HG02678 (cell line): ENCODE measurements around the gene EPHA6.

Experiments used
- ATAC-seq: cut with Tn5 transposase; IDR thresholded peaks from one replicate; pipeline ENCODE4 v1.9.1; 2021; ENCODE audit warnings: mild to moderate bottlenecking, moderate library complexity; ENCODE audit not compliant: unreplicated experiment

The EPHA6 gene

DNA sequence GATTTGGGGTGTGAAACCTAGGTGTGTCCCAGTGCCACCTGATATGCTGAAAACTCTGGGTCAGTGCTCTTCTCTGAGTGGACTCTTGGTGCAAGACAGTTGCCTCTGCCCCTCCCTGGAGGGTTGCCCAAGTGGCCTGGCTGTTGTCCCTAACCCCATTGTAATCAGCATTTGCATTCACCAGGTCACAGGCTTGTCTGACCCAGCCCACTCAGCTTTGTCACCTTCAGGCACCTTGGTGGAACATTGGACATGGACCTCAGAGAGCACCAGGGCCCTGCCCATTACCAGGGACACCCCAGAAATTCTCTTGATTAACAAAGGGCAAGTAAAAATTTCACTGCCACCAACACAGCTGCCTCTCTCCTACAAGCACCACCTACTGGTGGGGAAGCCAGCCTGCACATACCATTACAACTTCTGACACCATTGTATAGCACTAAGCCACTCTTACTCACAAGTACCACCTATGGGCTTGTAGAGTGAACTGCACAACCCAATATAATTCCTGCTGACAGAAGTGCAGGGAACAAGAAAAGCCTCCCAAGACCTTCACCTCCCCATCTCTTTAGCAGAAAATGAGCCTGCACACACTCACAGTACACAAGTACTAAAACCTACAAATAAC, 324.6 kb downstream of the EPHA6 start:
- ATAC-seq: no peak

DNA sequence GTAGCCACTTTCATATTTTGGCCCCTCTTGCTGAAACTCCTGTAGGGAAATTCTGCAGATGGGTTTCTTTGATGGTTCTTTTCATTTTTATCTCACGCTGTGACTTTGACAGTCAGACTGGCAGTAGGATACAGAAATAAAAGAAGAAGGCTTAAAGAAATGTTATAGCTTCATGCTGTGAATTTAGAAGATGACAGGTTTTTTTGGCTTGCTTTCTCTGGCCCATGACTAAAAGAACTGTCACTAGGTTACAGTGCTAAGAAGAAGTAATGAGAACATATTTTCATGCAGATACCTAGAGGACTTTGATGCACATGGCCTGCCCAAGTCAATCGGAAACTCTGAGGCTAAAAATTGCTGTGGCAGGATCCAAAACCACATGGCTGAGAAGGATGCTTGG, 334.5 kb downstream of the EPHA6 start:
- no peak for ATAC-seq

DNA sequence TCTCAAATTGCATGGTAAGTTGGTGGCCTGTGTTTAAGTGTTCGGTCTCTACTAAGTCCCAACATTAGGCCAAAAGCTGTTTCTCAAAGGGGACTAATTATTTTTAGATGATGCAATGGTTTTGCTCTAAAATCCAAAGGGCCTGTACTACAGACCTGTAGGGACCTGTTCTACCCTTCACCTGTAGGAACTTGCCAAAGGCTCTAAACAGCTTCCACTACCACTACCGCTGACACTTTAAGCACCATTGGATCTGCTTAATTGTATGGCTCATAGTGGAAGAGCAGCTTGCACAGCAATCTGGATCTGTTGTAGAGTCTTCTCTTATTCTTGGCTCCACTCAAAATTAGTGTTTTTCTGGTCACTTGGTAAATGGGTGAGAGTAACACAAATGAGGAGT, 346.8 kb downstream of the EPHA6 start:
- ATAC-seq: no peak

DNA sequence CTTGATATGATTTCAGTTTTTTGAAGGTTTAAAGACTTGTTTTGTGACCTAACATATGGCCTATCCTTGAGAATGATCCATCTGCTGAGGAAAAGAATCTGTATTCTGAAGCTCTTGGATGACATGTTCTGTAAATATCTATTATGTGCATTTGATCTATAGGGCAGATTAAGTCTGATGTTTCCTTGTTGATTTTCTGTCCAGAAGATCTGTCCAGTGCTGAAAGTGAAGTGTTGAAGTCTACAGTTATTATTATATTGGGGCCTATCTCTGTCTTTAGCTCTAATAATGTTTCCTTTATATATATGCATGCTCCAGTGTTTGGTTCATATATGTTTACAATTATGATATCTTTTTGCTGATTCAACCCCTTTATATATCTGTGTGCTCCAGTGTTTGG, 362.8 kb downstream of the EPHA6 start:
- ATAC-seq: no peak

DNA sequence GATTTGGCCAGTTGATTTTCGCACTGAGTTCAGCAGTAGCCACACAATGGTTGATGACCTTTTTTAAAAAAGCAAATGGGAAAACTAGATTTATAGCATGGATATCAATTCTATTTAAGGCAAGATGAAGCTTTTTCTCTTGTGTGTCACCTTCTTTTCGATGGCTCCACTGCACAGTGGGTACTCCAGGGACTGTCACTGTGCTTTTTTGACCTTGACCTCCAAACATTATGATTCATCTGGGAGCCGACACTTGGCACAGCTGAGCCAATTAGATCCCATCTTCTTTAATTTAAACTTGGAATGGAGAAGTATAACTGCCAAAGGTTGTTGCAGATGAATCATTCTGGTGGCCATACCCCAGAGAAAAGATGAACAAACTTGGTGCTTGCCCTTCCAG, 367.3 kb downstream of the EPHA6 start:
- no peak for ATAC-seq

DNA sequence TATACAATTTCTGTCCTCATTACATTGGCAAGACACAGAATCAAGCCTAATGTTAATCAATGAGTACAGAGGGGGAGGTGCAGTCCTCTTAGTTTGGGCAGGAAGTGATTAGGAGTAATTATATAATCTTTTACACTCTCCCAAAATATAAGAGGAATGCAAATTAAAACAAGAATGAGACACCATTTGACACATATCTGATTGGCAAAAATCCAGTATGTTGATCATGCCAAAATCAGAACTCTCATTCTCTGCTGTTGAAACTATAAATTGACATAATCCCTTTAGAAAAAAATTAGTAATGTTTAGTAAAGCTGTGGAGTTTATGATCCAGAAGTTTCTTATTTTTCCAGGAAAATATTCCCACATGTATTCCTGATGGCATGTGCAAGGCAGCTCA, 373.4 kb downstream of the EPHA6 start:
- no peak for ATAC-seq

DNA sequence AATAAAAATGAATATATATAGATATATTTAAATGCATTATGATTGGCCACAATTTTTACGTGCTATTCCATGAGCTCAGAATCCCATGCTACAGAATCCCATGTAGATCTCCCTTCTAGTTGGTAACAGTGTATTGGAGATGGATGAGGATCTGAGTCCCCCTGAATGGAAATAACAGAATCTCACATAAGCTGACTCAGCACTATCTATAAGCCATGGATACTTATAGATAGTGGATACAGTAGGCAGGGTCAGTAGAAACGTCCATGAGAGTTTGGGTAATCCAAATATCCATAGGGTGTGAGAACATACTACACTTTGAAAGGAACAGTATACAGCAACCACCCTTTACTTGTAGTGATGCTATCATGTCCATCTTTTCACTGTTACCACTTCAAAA, 375.4 kb downstream of the EPHA6 start:
- no peak for ATAC-seq

DNA sequence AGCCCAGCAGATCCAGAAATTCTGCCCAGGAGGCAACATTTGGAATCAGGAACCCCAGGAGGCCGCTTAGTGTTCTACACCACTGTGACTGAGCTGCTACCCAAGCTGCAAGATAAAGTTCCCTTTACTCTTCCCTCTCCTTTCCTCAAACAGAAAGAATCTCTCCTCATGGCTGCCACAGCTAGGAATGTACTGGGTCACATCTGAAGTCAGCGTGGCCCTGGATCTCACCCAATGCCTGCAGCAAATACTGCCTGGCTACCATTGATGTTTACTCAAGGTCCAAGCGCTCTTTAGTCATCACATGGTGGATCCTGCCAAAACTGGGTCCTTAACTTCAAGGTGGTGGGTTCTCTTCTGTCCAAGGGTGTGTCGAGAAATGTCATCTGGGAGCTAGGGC, 382.7 kb downstream of the EPHA6 start:
- no peak for ATAC-seq

DNA sequence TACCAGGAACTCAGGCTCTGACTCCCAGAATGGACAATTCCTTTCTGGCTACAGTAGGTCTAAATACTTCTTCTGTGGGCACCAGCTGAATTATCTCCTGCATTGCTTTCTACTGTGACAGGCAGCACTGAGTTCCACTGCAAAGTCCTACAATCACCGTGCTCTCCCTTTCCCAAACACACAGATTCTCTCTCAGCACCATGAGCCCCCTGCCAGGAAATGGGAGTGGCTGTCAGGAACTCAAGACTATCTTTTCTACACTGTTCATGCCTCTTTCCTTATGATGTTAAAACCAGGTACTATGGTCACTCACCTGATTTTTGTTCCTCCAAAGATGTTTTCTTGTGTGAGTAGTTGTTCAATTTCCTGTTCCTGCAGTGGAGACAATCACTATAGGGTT, 383.4 kb downstream of the EPHA6 start:
- ATAC-seq: no peak

DNA sequence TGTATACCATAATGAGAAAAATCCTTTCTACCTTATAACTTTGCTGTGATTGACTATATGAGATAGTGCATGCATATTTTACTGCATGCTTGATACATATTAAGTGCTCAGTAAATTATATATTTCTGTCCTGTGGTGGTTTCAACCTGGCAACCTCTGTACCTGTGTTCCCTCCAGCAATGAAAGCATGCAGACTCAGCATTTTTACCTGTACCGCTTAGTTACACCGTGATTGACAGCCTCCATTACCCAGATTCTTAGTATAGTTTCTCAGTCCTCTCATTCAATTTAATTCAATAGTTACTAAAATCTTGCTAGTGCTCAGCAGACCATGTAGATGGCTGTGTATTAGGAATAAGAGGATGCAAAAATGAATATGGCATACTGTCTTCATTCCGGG, 386.0 kb downstream of the EPHA6 start:
- ATAC-seq: no peak

DNA sequence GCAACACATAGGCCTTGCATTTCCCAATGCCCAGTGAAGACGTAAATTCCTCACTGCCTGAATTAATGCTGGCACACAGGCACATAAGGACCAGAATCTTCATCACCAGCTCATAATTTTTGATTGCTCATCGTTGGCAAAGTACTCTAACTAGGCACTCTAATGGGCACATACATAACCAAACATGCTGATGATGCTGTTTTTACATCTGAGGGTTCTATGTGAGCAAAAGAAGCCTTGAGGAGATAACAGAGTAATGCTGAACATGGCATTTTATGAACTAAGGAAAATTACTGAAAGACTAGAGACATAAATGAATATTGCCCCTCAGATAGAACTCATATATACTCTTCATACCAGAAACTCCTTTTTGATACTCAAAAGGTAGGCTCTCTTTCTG, 387.4 kb downstream of the EPHA6 start:
- no peak for ATAC-seq

DNA sequence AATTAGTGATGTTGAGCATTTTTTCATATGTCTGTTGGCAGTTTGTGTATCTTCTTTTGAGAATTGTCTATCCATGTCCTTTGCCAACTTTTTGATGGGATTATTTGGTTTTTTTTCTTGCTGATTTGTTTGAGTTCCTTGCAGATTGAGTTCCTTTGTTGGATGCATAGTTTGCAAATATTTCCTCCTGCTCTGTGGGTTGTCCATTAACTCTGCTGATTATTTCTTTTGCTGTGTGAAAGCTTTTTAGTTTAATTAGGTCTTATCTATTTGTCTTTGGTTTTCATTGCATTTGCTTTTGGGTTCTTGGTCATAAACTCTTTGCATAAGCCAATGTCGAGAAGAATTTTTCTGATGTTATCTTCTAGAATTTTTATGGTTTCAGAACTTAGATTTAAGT, 414.6 kb downstream of the EPHA6 start:
- ATAC-seq: no peak

DNA sequence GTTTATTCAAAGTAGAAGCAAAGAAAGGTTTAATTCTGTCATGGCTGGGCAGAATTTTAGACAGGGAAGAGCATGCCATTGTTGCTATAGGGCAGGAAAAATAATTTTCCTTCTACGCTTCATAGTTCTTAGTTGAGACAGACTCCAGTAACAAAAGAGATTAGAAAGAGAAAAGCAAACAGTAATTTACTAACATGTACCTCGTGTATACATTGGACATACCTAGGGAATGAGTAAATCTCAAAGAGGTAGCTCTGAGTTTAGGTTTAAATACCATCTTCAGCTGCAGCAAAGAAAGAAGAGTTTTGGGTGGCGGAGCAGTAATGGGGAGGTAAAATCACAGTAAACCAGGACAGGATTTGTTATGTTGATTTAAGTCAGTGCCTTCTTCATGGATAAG, 416.1 kb downstream of the EPHA6 start:
- no peak for ATAC-seq

DNA sequence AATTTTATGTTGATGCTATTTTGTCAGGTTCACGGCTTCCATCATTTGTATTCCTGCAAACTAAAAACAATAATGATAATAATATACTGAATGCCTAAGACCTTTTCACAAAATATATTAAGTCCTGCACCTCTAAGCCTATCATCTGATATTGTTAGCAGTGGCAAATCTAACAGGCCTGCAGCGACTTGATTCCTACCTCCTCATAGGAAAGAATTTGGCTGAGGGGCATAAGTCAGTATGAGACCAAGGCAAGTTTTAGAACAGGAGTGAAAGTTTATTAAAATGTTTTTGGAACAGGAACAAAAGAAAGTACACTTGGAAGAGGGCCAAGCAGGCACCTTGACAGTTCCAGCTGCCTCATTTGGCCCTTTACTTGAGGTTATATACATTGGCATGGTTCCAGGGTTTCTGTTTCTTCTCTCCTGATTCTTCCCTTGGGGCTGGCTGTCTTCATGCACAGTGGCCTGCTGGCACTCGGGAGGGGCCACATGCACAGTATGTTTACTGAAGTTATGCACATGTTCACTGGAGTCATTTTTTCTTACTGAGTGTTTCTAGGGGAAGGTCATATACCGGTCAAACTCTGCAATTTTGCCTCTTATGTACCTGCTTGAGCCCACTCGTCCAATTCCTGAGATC, 418.1 kb downstream of the EPHA6 start:
- no peak for ATAC-seq

DNA sequence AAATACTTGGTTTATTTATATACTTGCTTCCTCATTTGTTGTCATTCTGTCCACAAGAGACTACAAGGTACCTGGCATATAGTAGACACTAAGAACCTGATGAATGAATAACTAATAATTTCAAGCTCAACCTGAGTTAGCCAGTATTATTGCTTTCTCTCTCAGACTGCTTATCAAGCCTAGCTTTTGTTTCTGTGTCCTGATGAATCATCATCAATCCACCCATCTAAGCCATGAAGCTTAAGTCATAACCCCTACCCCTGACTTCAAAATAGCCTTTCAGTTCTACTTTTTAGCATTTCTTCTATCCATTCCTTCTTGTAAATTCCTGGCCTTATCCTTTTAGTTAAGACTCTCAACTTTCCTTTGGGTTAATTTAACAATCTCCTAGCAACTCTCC, 420.8 kb downstream of the EPHA6 start:
- no peak for ATAC-seq

DNA sequence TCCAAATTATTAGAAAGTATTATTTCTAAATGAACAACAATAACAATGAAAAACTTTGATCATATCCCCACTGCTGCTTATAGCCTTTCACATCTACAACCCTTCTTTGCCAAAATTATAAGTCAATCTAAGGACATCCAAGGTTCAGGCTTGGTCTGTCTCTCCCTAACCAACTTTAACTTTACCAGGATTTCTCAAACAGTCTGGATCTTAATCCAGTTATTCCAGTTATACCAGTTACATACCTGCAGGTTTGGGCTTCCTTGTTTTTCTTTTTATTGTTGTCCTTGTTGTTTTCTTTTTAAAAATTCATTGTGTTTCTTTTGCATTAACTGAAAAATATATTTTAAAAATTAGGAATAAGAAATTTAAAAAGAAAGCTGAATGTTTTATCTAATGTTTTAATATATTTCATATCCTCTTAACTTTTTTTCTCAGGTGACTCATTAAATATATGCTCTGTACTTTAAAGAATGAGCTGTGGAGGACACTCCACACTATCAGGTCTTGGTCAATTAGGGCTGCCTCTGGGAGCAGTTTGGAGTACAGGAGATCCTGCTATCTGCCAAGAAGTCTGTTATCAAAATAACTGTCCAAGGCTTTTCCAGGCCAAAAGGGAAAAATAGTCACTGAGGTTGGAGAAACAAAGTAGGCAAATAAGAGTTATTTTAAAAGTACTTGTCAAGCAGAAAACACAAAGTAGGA, 421.4 kb downstream of the EPHA6 start:
- ATAC-seq: no peak

DNA sequence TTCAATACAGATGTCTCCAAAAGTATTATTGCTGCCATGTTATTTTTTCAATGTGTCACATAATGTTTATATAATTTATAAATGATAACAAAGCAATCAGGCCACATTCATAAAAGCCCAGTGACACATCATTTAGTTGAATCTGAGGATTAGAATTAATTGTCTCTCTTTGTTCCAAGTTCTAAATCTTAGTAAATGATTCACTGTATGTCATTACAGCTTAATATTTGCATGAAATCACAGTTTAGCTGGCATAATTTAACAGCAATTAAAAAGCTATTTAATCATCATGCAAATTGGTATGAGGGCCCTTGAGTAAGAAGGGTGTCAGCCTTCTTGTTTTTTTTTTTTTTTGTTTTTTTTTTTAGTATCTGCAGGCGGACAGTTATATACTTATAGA, 427.0 kb downstream of the EPHA6 start:
- no peak for ATAC-seq

DNA sequence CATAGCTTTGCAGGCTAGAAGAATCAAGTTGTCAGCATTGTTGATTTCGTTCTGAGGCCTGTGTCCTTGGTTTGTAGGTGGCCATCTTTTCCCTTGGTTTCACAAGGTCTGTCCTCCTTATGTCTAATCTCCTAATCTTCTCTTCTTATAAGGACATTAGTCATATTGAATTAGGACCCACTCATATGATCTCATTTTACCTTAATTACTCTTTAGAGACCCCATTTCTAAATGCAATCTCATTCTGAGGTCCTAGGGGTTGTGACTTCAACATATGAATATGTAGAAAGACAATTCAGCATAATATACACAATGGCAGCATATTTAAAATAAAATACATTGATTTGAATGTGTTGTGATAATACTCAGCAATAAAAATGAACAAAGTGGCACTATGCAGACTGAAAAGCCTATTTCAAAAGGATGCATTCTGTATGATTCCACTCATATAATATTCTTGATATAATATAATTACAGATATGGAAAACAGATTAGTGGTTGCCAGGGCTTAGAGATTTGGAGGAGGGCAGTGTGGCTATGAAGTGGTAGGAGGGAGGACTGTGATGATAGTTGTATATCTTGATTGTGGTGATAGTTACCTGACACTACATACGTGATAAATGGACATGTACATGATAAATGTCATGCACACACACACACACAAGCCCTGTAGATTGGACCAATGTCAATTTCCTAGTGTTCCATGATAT, 431.0 kb downstream of the EPHA6 start:
- no peak for ATAC-seq

DNA sequence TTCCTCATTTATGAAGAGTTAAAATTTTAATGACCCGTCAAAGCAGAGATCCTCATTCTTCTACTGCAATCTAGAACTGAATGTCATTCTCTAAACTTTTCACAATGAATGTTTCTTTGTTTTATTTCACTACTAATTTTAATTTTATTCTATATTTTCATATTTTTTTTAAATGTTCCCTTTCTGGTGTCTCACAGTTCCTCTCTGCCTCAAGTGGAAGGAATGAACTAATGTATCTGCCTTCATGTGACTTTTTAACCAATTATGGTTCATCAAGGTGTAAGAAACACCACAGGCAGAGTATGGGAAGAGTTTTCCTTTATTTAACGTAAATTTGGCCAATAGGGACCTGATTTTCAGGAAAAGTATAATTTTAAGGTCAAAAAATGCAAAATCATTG, 441.7 kb downstream of the EPHA6 start:
- ATAC-seq: no peak

DNA sequence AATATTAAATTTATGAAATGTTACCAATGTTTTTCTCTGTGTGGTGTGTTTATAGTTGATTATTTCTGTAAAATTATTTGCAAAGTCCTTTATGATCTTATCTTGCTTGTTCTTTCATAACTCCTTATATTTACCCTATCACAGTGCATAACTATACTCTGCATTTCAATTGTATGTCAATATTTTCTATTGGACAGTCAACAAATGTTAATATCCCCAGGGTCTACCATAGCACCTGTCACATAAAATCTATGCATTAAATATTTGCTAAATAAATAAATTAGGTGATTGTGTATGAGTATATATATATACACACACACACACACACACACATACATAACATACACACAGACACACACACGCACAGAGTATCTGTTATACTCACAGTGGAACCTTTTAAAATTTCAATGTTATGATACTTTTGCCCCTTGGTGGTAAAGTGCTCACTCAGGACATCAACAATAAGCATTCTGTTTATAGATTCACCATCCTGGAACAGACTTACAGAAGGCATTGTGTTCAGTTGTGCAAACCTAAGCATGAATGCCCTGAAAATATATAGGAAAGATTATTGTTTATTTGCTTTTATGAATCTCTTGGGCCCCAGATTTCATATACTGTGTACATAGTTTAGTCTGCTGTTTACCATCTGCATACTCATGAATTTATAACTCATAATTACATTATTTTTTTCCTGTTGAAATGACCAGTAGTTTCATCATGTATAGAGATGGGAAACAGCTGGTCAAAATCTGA, 443.7 kb downstream of the EPHA6 start:
- no peak for ATAC-seq

DNA sequence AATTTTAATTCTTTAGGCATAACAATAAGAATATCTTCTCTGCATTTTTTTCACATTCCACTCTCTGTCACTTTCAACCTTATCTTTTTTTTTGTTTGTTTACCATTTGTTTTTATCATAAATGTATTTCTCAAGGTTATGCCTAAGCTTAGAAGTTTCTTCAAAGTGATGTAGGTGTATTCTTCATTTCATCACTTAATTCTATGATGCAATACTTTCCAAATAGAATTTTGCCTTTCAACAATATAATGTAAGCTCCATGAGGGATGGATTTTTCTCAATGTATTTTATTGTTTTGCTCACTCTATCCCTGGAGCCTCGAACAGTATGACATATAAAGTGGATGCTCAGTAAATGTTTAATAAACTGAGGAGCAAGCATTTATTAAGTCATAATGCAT, 444.9 kb downstream of the EPHA6 start:
- ATAC-seq: no peak
